Endothelial cell of umbilical vein (primary cell): Measurements from ENCODE around the gene FAM209B. TPM values are rescaled to one million over a fixed set of nuclear protein-coding genes. Genes with fewer than 3 reads are reported as not detected.

ENCODE experiments used
- BruUV-seq: library from RNA; stranded (reverse); fragments of 400-500 nt; replicated peaks from 2 replicates; lab custom pipeline; 2021; lab: Mats Ljungman, UMichigan
- CTCF ChIA-PET: fragments of 300-600, 350-600 bp; sonication (Branson Sonifier 250); formaldehyde crosslinking; loops from one replicate; lab custom pipeline; 2021; ENCODE audit warnings: antibody characterized with exemption, inconsistent platforms; lab: Charles Lee
- POLR2A ChIA-PET: fragments of 300-600, 350-600 bp; sonication (Branson Sonifier 250); formaldehyde crosslinking; loops from one replicate; lab custom pipeline; 2021; ENCODE audit warnings: antibody characterized with exemption, inconsistent platforms; lab: Charles Lee
- DNase-seq: peaks from one replicate; pipeline ENCODE4 v3.0.0-alpha.2; 2011; ENCODE audit warnings: low read depth, low spot score
- FAIRE-seq: peaks from 2 replicates; lab custom pipeline; 2011; peaks lifted over from hg19 to GRCh38; lab: Jason Lieb, UNC
- H2AFZ ChIP-seq: 2 replicates; pipeline ENCODE4 v1.6.0; 2012; ENCODE audit warnings: low read depth, low read length, control low read depth, inconsistent platforms
- H3K27ac ChIP-seq: 2 replicates; pipeline ENCODE4 v1.5.1; 2011; ENCODE audit warnings: low read depth, mild to moderate bottlenecking, control low read depth, low read length, moderate library complexity; ENCODE audit not compliant: insufficient read depth
- H3K27me3 ChIP-seq, 2 experiments: 2 replicates each; pipeline versions ENCODE4 v1.6.0 to v1.6.1; 2011; ENCODE audit warnings: low read length in 2 of 2, mixed read lengths in 1 of 2; ENCODE audit not compliant: control insufficient read depth in 2 of 2, insufficient read depth in 2 of 2
- H3K36me3 ChIP-seq, 2 experiments: 2 replicates in 1 of 2; 3 replicates in 1 of 2; pipeline ENCODE4 v1.5.1; 2011; ENCODE audit warnings: low read length in 2 of 2, mild to moderate bottlenecking in 1 of 2, moderate library complexity in 1 of 2; ENCODE audit not compliant: control insufficient read depth in 2 of 2, insufficient read depth in 2 of 2; ENCODE audit errors: extremely low read depth in 1 of 2
- H3K4me1 ChIP-seq: 3 replicates; pipeline ENCODE4 v1.5.1; 2011; ENCODE audit warnings: mild to moderate bottlenecking, low read length; ENCODE audit not compliant: control insufficient read depth, insufficient read depth; ENCODE audit errors: extremely low read depth
- H3K4me2 ChIP-seq: 2 replicates; pipeline ENCODE4 v1.6.1; 2011; ENCODE audit warnings: low read length, control low read depth, mixed read lengths; ENCODE audit not compliant: insufficient read depth
- H3K4me3 ChIP-seq, 3 experiments: fragments of 200-600 bp in 1 of 3; sonication (generic), shearing (Covaris generic) in 1 of 3; replicated peaks in 1 of 3; 2 replicates each; pipeline ENCODE4 v1.5.1; 2011 to 2016; ENCODE audit warnings: control low read depth in 3 of 3, low read length in 3 of 3, mild to moderate bottlenecking in 2 of 3, inconsistent platforms in 1 of 3, low read depth in 1 of 3, moderate library complexity in 1 of 3; ENCODE audit not compliant: insufficient read depth in 1 of 3
- H3K79me2 ChIP-seq: 2 replicates; pipeline ENCODE4 v1.6.0; 2012; ENCODE audit warnings: low read length, inconsistent platforms; ENCODE audit not compliant: control insufficient read depth, insufficient read depth
- H3K9ac ChIP-seq: replicated peaks from 2 replicates; pipeline ENCODE3; 2011; ENCODE audit warnings: low read length, control low read depth; ENCODE audit not compliant: insufficient read depth; ENCODE audit errors: extremely low read depth
- H3K9me1 ChIP-seq: replicated peaks from 3 replicates; pipeline ENCODE4 v1.6.0; 2011; ENCODE audit warnings: mild to moderate bottlenecking, low read length; ENCODE audit not compliant: control insufficient read depth, insufficient read depth; ENCODE audit errors: extremely low read depth
- H3K9me3 ChIP-seq: replicated peaks from 2 replicates; pipeline ENCODE4 v1.5.1; 2012; ENCODE audit warnings: low read length, inconsistent platforms; ENCODE audit not compliant: control insufficient read depth, insufficient read depth
- H4K20me1 ChIP-seq: replicated peaks from 2 replicates; pipeline ENCODE3; 2011; ENCODE audit warnings: mild to moderate bottlenecking, low read length; ENCODE audit not compliant: control insufficient read depth, insufficient read depth; ENCODE audit errors: extremely low read depth
- EZH2 ChIP-seq: IDR thresholded peaks from 2 replicates; pipeline ENCODE4 v1.6.1; 2012; ENCODE audit warnings: borderline replicate concordance, low read depth, mild to moderate bottlenecking, moderate library complexity, low read length, inconsistent platforms; ENCODE audit not compliant: severe bottlenecking
- FOS ChIP-seq: IDR thresholded peaks from 2 replicates; pipeline ENCODE4 v1.6.1; 2011; ENCODE audit warnings: mild to moderate bottlenecking, low read length, moderate library complexity, borderline replicate concordance; ENCODE audit not compliant: insufficient read depth
- GATA2 ChIP-seq: IDR thresholded peaks from 2 replicates; pipeline ENCODE4 v1.7.0; 2011; ENCODE audit warnings: low read depth, mild to moderate bottlenecking, moderate library complexity, mixed read lengths, low read length; ENCODE audit not compliant: insufficient read length, insufficient read depth
- JUN ChIP-seq: IDR thresholded peaks from 2 replicates; pipeline ENCODE4 v1.6.1; 2011; ENCODE audit warnings: borderline replicate concordance, low read depth; ENCODE audit not compliant: insufficient read length, insufficient read depth
- MYC ChIP-seq: IDR thresholded peaks from one replicate; pipeline ENCODE4 v1.6.1; 2011; ENCODE audit warnings: mild to moderate bottlenecking, low read depth, low read length
- POLR2A ChIP-seq: IDR thresholded peaks from 2 replicates; pipeline ENCODE4 v1.6.1; 2012; ENCODE audit warnings: low read depth, mild to moderate bottlenecking, control low read depth, low read length
- POLR2AphosphoS5 ChIP-seq: IDR thresholded peaks from 2 replicates; pipeline ENCODE4 v1.6.1; 2012; ENCODE audit warnings: low read depth, mild to moderate bottlenecking, control low read depth, low read length, moderate library complexity; ENCODE audit not compliant: insufficient read depth
- dilution Hi-C: fragments of 300-500 bp; cut with MboI; formaldehyde crosslinking; loops from one replicate; pipeline ENCODE4 v1.15.0; 2019; ENCODE audit warnings: low sequenced_read_pairs; ENCODE audit not compliant: extremely low pct_ligation_motif_present
- intact Hi-C: fragments of 100-400 bp; cut with micrococcal nuclease; formaldehyde crosslinking; loops from one replicate; pipeline ENCODE4 v1.10.0; 2022
- polyA plus RNA-seq, 4 experiments: library from polyadenylated mRNA; depleted of rRNA in 3 of 4; stranded (reverse) in 3 of 4; unstranded in 1 of 4; fragments of >200 nt; gene quantifications; 2 replicates each; pipeline versions ENCODE4 v1.2.1 to v1.2.3, GENCODE V29; 2011 to 2012; ENCODE audit warnings: missing spikeins in 1 of 4
- total RNA-seq: library from RNA; stranded (reverse); gene quantifications from 2 replicates; pipeline ENCODE4 v1.2.3, GENCODE V29; 2021
- TF ChIP-seq, protein P1 (sequence below): IDR thresholded peaks from 2 replicates; pipeline ENCODE4 v1.6.1; 2011; ENCODE audit not compliant: insufficient read depth, insufficient read length
- TF ChIP-seq, protein P2 (sequence below), 2 donors: IDR thresholded peaks; 1 replicate in 1 of 2; 2 replicates in 1 of 2; pipeline ENCODE4 v1.5.1; 2011; ENCODE audit warnings: low read length in 2 of 2, mild to moderate bottlenecking in 2 of 2, moderate library complexity in 2 of 2, control low read depth in 1 of 2, inconsistent platforms in 1 of 2, low read depth in 1 of 2; ENCODE audit not compliant: insufficient read depth in 1 of 2; ENCODE audit errors: extremely low read depth in 1 of 2

FAM209B gene
- total and polyA plus RNA-seq, 2 donors (not counting 3 experiments of a cell fraction or from before 2014, with no cell fraction given), result 0.22 TPM; not detected in 1

DNA sequence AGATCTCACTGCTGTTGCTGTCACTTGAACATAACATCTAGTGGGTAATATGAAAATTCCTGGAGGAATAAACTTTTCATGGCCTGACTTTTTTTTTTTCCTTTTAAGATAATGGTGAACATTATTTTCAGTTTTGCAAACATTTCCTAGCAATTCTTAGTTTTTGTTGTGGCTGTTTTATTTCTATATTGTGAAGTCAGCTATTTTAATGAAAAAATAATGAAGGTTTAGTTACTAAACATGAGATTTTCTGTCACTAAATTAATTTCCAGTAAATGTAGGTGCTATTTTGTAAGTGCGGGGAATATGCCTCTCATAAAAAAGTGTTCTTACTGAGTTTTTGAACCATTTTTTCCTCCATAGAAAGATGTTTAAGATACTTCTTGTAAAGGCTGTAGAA is 31.9 kb upstream of the FAM209B start:
- FAIRE-seq, result no peak
- TF ChIP-seq MYC (no peak), POLR2AphosphoS5 (no peak), GATA2 (no peak), JUN (no peak), FOS (no peak), POLR2A (no peak), EZH2 (no peak)
- TF ChIP-seq, protein P1, sequence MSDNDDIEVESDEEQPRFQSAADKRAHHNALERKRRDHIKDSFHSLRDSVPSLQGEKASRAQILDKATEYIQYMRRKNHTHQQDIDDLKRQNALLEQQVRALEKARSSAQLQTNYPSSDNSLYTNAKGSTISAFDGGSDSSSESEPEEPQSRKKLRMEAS, result no peak
- TF ChIP-seq, protein P2, sequence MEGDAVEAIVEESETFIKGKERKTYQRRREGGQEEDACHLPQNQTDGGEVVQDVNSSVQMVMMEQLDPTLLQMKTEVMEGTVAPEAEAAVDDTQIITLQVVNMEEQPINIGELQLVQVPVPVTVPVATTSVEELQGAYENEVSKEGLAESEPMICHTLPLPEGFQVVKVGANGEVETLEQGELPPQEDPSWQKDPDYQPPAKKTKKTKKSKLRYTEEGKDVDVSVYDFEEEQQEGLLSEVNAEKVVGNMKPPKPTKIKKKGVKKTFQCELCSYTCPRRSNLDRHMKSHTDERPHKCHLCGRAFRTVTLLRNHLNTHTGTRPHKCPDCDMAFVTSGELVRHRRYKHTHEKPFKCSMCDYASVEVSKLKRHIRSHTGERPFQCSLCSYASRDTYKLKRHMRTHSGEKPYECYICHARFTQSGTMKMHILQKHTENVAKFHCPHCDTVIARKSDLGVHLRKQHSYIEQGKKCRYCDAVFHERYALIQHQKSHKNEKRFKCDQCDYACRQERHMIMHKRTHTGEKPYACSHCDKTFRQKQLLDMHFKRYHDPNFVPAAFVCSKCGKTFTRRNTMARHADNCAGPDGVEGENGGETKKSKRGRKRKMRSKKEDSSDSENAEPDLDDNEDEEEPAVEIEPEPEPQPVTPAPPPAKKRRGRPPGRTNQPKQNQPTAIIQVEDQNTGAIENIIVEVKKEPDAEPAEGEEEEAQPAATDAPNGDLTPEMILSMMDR (IDR thresholded peaks at IDR 0.05; ENCODE audit: extremely low read depth in 1 of 2, insufficient read depth in 1 of 2, low read depth in 1 of 2, low read length in 2 of 2), result no peak
- Histone ChIP-seq H3K79me2 (no peaks in the 10 kb centered on the region), H4K20me1 (no peaks in the 10 kb centered on the region), H3K27ac (no peak overlapping the region), H3K27me3 (no peaks in the 10 kb centered on the region), H3K9me1 (no peaks in the 10 kb centered on the region), H3K4me3 (no peak overlapping the region), H3K4me1 (peaks cover 10% of the 10 kb centered on the region), H3K9me3 (no peaks in the 10 kb centered on the region), H2AFZ (no peak overlapping the region), H3K9ac (no peak overlapping the region), H3K4me2 (no peak overlapping the region), H3K36me3 (peaks cover 0 to 3% of the 10 kb centered on the region in 2 experiments)
- CTCF ChIA-PET, result no interaction called here
- BruUV-seq, result no TSS peak
- POLR2A ChIA-PET, result no interaction called here
- intact Hi-C loops, result no loop called here
- dilution Hi-C loops, result no loop called here
- no peak for DNase-seq
